DND-41 (cell line): ENCODE measurements around the gene VSTM2B.

ENCODE experiments used
- ATAC-seq: fragments of 200-7000 bp; cut with Tn5 transposase; 3 replicates; pipeline ENCODE4 v1.9.1; 2021; ENCODE audit warnings: low read depth; ENCODE audit not compliant: insufficient read depth
- DNase-seq: peaks from one replicate; pipeline ENCODE4 v3.0.0-alpha.2; 2020
- H2AFZ ChIP-seq: 2 replicates; pipeline ENCODE4 v1.6.0; 2012; ENCODE audit warnings: low read depth, low read length
- H3K27ac ChIP-seq: 2 replicates; pipeline ENCODE4 v1.5.1; 2012; ENCODE audit warnings: low read length, inconsistent platforms
- H3K27me3 ChIP-seq: fragments of 200-600 bp; sonication (generic); 2 replicates; pipeline ENCODE4 v1.6.0; 2012; ENCODE audit warnings: low read length, mild to moderate bottlenecking, inconsistent platforms; ENCODE audit not compliant: insufficient read depth, poor library complexity
- H3K36me3 ChIP-seq: 2 replicates; pipeline ENCODE4 v1.5.1; 2012; ENCODE audit warnings: low read length, inconsistent platforms; ENCODE audit not compliant: insufficient read depth
- H3K4me1 ChIP-seq: 2 replicates; pipeline ENCODE4 v1.5.1; 2012; ENCODE audit warnings: mild to moderate bottlenecking, low read length; ENCODE audit not compliant: insufficient read depth
- H3K4me2 ChIP-seq: 2 replicates; pipeline ENCODE4 v1.6.0; 2012; ENCODE audit warnings: mild to moderate bottlenecking, moderate library complexity, low read length, inconsistent platforms; ENCODE audit not compliant: insufficient read depth
- H3K4me3 ChIP-seq, 2 experiments: fragments of 200-600 bp in 1 of 2; shearing (Covaris generic) in 1 of 2; 2 replicates each; pipeline ENCODE4 v1.5.1; 2012 to 2016; ENCODE audit warnings: inconsistent platforms in 2 of 2, low read length in 2 of 2, mild to moderate bottlenecking in 2 of 2, low read depth in 1 of 2, moderate library complexity in 1 of 2
- H3K79me2 ChIP-seq: 2 replicates; pipeline ENCODE4 v1.6.0; 2012; ENCODE audit warnings: low read length, inconsistent platforms; ENCODE audit not compliant: insufficient read depth
- H3K9ac ChIP-seq: 2 replicates; pipeline ENCODE4 v1.6.0; 2012; ENCODE audit warnings: low read depth, mild to moderate bottlenecking, inconsistent platforms, low read length, moderate library complexity
- H3K9me3 ChIP-seq: 2 replicates; pipeline ENCODE4 v1.5.1; 2012; ENCODE audit warnings: low read length, moderate library complexity, mild to moderate bottlenecking, inconsistent platforms; ENCODE audit not compliant: insufficient read depth, severe bottlenecking
- H4K20me1 ChIP-seq: 2 replicates; pipeline ENCODE4 v1.6.0; 2012; ENCODE audit warnings: low read length; ENCODE audit not compliant: insufficient read depth
- EZH2 ChIP-seq: IDR thresholded peaks from 3 replicates; pipeline ENCODE4 v1.6.1; 2012; ENCODE audit warnings: borderline replicate concordance, low read depth, mild to moderate bottlenecking, moderate library complexity, low read length, inconsistent platforms; ENCODE audit not compliant: severe bottlenecking
- TF ChIP-seq, protein P1 (sequence below): IDR thresholded peaks from 2 replicates; pipeline ENCODE4 v1.5.1; 2012; ENCODE audit warnings: borderline replicate concordance, low read length, moderate library complexity, mild to moderate bottlenecking; ENCODE audit not compliant: poor library complexity, severe bottlenecking; ENCODE audit errors: extremely low read depth

The VSTM2B gene

DNA sequence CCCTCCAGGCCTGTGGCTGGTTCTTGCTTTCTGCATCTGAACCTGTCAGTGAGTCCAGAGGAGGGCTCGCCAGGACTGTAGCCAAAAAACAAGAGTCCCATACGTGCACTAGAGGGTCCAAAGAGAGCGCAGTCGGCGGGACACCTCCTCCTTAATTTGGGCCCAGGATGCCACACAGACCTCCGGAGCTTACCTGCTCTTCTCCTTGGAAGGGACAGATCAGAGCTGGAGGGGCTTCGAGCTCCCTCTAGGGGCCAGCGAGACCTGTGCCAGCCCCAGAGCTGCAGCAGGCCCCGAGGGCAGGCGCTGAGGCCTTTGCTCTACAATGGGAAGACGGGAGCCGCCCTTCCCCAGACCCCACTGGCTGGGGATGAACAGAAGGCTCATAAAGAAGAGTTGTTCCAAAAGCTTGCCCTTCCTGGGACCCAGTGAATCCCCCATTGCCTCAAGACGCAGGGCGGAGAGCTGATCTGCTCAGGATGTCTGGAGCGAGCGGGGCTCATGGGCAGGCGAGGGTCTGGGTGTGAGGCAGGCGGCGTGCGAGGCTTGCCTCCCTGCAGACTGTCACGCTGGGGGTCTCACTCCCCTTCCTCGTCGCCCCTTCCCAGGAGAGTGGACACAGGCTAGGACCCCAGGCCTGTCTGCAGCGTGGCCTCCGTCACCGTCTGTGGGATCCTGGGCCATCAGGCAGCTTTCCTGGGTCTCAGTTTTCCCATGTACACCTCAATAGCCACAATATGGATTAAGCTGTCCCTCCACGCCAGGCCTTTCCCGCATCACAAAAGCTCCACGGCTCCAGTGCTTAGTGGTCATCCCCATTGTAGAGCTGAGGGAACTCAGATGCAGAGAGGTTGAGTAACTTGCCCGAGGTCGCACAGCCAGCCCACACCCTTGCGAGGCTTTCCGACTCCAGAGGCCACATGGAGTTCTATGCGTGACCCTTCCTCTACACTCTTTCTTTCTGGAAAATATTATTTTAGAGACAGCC is 46.9 kb upstream of the VSTM2B start:
- TF ChIP-seq, protein P1, sequence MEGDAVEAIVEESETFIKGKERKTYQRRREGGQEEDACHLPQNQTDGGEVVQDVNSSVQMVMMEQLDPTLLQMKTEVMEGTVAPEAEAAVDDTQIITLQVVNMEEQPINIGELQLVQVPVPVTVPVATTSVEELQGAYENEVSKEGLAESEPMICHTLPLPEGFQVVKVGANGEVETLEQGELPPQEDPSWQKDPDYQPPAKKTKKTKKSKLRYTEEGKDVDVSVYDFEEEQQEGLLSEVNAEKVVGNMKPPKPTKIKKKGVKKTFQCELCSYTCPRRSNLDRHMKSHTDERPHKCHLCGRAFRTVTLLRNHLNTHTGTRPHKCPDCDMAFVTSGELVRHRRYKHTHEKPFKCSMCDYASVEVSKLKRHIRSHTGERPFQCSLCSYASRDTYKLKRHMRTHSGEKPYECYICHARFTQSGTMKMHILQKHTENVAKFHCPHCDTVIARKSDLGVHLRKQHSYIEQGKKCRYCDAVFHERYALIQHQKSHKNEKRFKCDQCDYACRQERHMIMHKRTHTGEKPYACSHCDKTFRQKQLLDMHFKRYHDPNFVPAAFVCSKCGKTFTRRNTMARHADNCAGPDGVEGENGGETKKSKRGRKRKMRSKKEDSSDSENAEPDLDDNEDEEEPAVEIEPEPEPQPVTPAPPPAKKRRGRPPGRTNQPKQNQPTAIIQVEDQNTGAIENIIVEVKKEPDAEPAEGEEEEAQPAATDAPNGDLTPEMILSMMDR = peak; percentile 56
- TF ChIP-seq EZH2 = no peak
- H4K20me1 ChIP-seq = no peaks in the 10 kb centered on the region
- no peak overlapping the region for H3K4me2 ChIP-seq
- H3K79me2 ChIP-seq = no peaks in the 10 kb centered on the region
- no peak overlapping the region for H3K4me3 ChIP-seq
- no peaks in the 10 kb centered on the region for H3K27me3 ChIP-seq
- H3K9ac ChIP-seq = no peak overlapping the region
- H3K9me3 ChIP-seq = peaks cover 14% of the 10 kb centered on the region
- no peaks in the 10 kb centered on the region for H3K36me3 ChIP-seq
- H2AFZ ChIP-seq = no peak overlapping the region
- H3K27ac ChIP-seq = no peak overlapping the region
- ATAC-seq (peak; percentile 52; the same call in 2 of the 3 replicates), DNase-seq (peak; percentile 25)
- H3K4me1 ChIP-seq = no peaks in the 10 kb centered on the region

DNA sequence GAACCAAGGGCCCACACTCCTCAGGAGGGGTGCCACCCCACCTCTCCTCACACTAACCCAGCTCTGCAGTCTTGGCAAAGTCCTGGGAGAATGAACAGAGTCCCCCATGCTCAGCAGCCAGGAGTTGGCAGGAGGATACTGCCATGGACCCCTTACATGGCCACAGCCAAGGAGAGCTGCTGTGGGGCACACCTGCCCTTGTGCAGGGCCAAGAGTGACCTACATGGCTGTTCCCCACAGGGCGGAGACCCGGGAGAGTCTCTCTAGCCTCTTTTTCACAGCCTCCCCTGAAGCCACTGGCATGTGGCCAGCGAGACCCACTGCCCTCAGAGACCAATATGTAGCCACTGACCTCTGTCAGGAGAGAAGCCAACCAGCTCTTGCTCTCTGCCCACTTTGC is 45.9 kb upstream of the VSTM2B start:
- no peaks in the 10 kb centered on the region for H4K20me1 ChIP-seq
- no peak for TF ChIP-seq EZH2
- TF ChIP-seq, protein P1 = no peak
- no peaks in the 10 kb centered on the region for H3K79me2 ChIP-seq
- no peak overlapping the region for H2AFZ ChIP-seq
- H3K4me3 ChIP-seq = no peak overlapping the region
- peaks cover 14% of the 10 kb centered on the region for H3K9me3 ChIP-seq
- H3K4me1 ChIP-seq = no peaks in the 10 kb centered on the region
- ATAC-seq (no peak), DNase-seq (no peak)
- H3K27me3 ChIP-seq = no peaks in the 10 kb centered on the region
- no peaks in the 10 kb centered on the region for H3K36me3 ChIP-seq
- no peak overlapping the region for H3K9ac ChIP-seq
- no peak overlapping the region for H3K4me2 ChIP-seq
- no peak overlapping the region for H3K27ac ChIP-seq

DNA sequence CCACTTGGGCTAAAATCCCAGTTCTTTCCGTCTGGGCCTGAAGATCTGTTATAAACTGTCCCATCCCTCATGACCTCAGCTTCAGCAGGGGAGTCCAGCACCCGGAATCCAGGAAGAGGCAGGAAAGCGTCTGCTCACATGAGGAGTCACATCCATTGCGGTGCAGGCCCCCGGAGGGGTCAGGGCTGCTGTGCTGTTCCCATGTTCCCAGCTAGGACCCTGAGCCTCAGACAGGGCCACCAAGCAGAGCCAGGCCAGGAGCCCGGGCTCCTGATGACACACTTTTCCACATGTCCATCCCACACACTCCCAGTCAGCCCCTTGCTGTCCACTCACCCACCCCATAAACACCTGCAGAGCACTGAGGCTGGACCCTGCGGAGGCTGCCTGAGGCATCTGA is 45.3 kb upstream of the VSTM2B start:
- peaks cover 14% of the 10 kb centered on the region for H3K9me3 ChIP-seq
- no peak for ATAC-seq

More for the DNA sequence above, 45.3 kb upstream of the VSTM2B start:
- DNase-seq = no peak
- no peak overlapping the region for H3K9ac ChIP-seq
- no peak overlapping the region for H2AFZ ChIP-seq
- no peak overlapping the region for H3K4me2 ChIP-seq
- TF ChIP-seq EZH2 = no peak
- TF ChIP-seq, protein P1 = no peak
- no peaks in the 10 kb centered on the region for H3K27me3 ChIP-seq
- H3K79me2 ChIP-seq = no peaks in the 10 kb centered on the region
- H3K4me3 ChIP-seq = no peak overlapping the region
- no peaks in the 10 kb centered on the region for H3K4me1 ChIP-seq
- H3K36me3 ChIP-seq = no peaks in the 10 kb centered on the region
- H3K27ac ChIP-seq = no peak overlapping the region
- H4K20me1 ChIP-seq = no peaks in the 10 kb centered on the region
